GM18508 (cell line): ENCODE data around the gene NFATC2.

Source experiments
- ATAC-seq: cut with Tn5 transposase; IDR thresholded peaks from one replicate; pipeline ENCODE4 v1.9.1; 2021; ENCODE audit warnings: moderate number of reproducible peaks; ENCODE audit not compliant: insufficient read depth, unreplicated experiment

Gene NFATC2

GRCh38 chr20:51458751-51459439, 83.6 kb downstream of the NFATC2 start:
- no peak for ATAC-seq

- no peak for ATAC-seq
Observed at GRCh38 chr20:51457533-51457932, 85.0 kb downstream of the NFATC2 start.

- no peak for ATAC-seq
Observed at GRCh38 chr20:51456511-51457509, 85.7 kb downstream of the NFATC2 start.

GRCh38 chr20:51454250-51454865, 88.2 kb downstream of the NFATC2 start:
- ATAC-seq, result no peak

GRCh38 chr20:51452734-51453365, 89.7 kb downstream of the NFATC2 start:
- no peak for ATAC-seq

- no peak for ATAC-seq
Observed at GRCh38 chr20:51452091-51452613, 90.4 kb downstream of the NFATC2 start.

GRCh38 chr20:51451484-51451883, 91.0 kb downstream of the NFATC2 start:
- no peak for ATAC-seq

GRCh38 chr20:51450984-51451383, 91.5 kb downstream of the NFATC2 start:
- ATAC-seq, result no peak

GRCh38 chr20:51450221-51450712, 92.3 kb downstream of the NFATC2 start:
- ATAC-seq, result no peak

- ATAC-seq, result no peak
Observed at GRCh38 chr20:51449498-51450220, 92.9 kb downstream of the NFATC2 start.

- ATAC-seq, result no peak
Observed at GRCh38 chr20:51447765-51448148, 94.8 kb downstream of the NFATC2 start.

GRCh38 chr20:51447097-51447764, 95.3 kb downstream of the NFATC2 start:
- no peak for ATAC-seq

- ATAC-seq, result no peak
Observed at GRCh38 chr20:51446656-51447055, 95.9 kb downstream of the NFATC2 start.

- ATAC-seq, result no peak
Observed at GRCh38 chr20:51446230-51446629, 96.3 kb downstream of the NFATC2 start.

GRCh38 chr20:51445591-51445990, 96.9 kb downstream of the NFATC2 start:
- no peak for ATAC-seq

- ATAC-seq, result no peak
Observed at GRCh38 chr20:51444922-51445438, 97.5 kb downstream of the NFATC2 start.

- no peak for ATAC-seq
Observed at GRCh38 chr20:51444467-51444866, 98.1 kb downstream of the NFATC2 start.

GRCh38 chr20:51442602-51443001, 99.9 kb downstream of the NFATC2 start:
- ATAC-seq, result no peak

GRCh38 chr20:51440589-51440988, 101.9 kb downstream of the NFATC2 start:
- no peak for ATAC-seq
